Neutrophil (primary cell): ENCODE results near the gene PSKH1.

Source experiments
- H3K27ac ChIP-seq: fragments of 200-600 bp; sonication (generic); 2 replicates; pipeline ENCODE4 v1.5.1; 2016; ENCODE audit warnings: mild to moderate bottlenecking, moderate library complexity
- H3K27me3 ChIP-seq: fragments of 200-600 bp; sonication (generic); 2 replicates; pipeline ENCODE4 v1.6.0; 2016; ENCODE audit warnings: mild to moderate bottlenecking
- H3K36me3 ChIP-seq: fragments of 200-600 bp; sonication (generic); 2 replicates; pipeline ENCODE4 v1.5.1; 2017
- H3K4me1 ChIP-seq, 2 experiments: fragments of 200-600 bp in 1 of 2; sonication (generic) in 1 of 2; 1 replicate in 1 of 2; 2 replicates in 1 of 2; pipeline versions ENCODE4 v1.5.1 to v1.6.1; 2013 to 2016; ENCODE audit warnings: low read depth in 1 of 2, low read length in 1 of 2, mild to moderate bottlenecking in 1 of 2, moderate library complexity in 1 of 2; ENCODE audit not compliant: control insufficient read depth in 1 of 2, insufficient read depth in 1 of 2
- H3K4me3 ChIP-seq, 2 experiments: fragments of 200-600 bp in 1 of 2; sonication (generic) in 1 of 2; 1 replicate in 1 of 2; 2 replicates in 1 of 2; pipeline ENCODE4 v1.5.1; 2013 to 2016; ENCODE audit warnings: low read depth in 1 of 2, low read length in 1 of 2, mild to moderate bottlenecking in 1 of 2, moderate library complexity in 1 of 2
- H3K9me3 ChIP-seq: fragments of 200-600 bp; sonication (generic); 2 replicates; pipeline ENCODE4 v1.5.1; 2016
- CTCF ChIP-seq: fragments of 200-600 bp; sonication (generic); IDR thresholded peaks from 2 replicates; pipeline ENCODE4 v1.5.1; 2016; ENCODE audit warnings: antibody characterized with exemption

PSKH1 gene

GRCh38 chr16:67928561-67929364 is 35.7 kb downstream of the PSKH1 start:
- H3K4me3 ChIP-seq = no peak overlapping the region
- no peaks in the 10 kb centered on the region for H3K4me1 ChIP-seq
- peak overlapping the region; percentile 5 for H3K27ac ChIP-seq
- H3K36me3 ChIP-seq = peaks cover 81% of the 10 kb centered on the region
- TF ChIP-seq CTCF = peak; percentile 73
- no peaks in the 10 kb centered on the region for H3K27me3 ChIP-seq
- H3K9me3 ChIP-seq = no peaks in the 10 kb centered on the region

GRCh38 chr16:67930191-67930590 is 37.1 kb downstream of the PSKH1 start:
- Histone ChIP-seq H3K9me3 (no peaks in the 10 kb centered on the region), H3K4me3 (no peak overlapping the region), H3K4me1 (peaks cover 5% of the 10 kb centered on the region in 2 experiments), H3K27ac (no peak overlapping the region), H3K36me3 (peaks cover 87% of the 10 kb centered on the region), H3K27me3 (no peaks in the 10 kb centered on the region)
- TF ChIP-seq CTCF = no peak

- no peak overlapping the region for H3K27ac ChIP-seq
- peaks cover 85% of the 10 kb centered on the region for H3K36me3 ChIP-seq
- H3K27me3 ChIP-seq = no peaks in the 10 kb centered on the region
- H3K4me1 ChIP-seq = peaks cover 9 to 10% of the 10 kb centered on the region in 2 experiments
- no peak for TF ChIP-seq CTCF
- H3K4me3 ChIP-seq = no peak overlapping the region
- no peaks in the 10 kb centered on the region for H3K9me3 ChIP-seq
These were observed 37.7 kb downstream of the PSKH1 start for GRCh38 chr16:67930678-67931211.

GRCh38 chr16:67931712-67932461 is 38.8 kb downstream of the PSKH1 start, which contains the start of gene CTRL:
Gene CTRL, minus strand, starts transcription at chr16:67931862. Its CDS starts 10 bp downstream, at chr16:67931852.
- Histone ChIP-seq H3K4me1 (peaks cover 10 to 16% of the 10 kb centered on the region in 2 experiments), H3K9me3 (no peaks in the 10 kb centered on the region), H3K27me3 (no peaks in the 10 kb centered on the region), H3K4me3 (no peak within 1 kb of the TSS), H3K36me3 (peaks cover 82% of the 10 kb centered on the region), H3K27ac (peak within 1 kb of the TSS; percentile 18)
- TF ChIP-seq CTCF = no peak

- Histone ChIP-seq H3K27ac (peak overlapping the region; percentile 18), H3K36me3 (peaks cover 76% of the 10 kb centered on the region), H3K27me3 (no peaks in the 10 kb centered on the region), H3K4me1 (peaks cover 16 to 21% of the 10 kb centered on the region in 2 experiments), H3K9me3 (no peaks in the 10 kb centered on the region), H3K4me3 (no peak overlapping the region)
- no peak for TF ChIP-seq CTCF
These were observed 39.4 kb downstream of the PSKH1 start for GRCh38 chr16:67932462-67932840.
